Measurements from ENCODE around the gene KRT13. TPM values are rescaled to one million over a fixed set of nuclear protein-coding genes. Genes with fewer than 3 reads are reported as not detected.

KRT13 gene
- total RNA-seq, 1 donor from 2014 or later = 2.9 TPM

DNA sequence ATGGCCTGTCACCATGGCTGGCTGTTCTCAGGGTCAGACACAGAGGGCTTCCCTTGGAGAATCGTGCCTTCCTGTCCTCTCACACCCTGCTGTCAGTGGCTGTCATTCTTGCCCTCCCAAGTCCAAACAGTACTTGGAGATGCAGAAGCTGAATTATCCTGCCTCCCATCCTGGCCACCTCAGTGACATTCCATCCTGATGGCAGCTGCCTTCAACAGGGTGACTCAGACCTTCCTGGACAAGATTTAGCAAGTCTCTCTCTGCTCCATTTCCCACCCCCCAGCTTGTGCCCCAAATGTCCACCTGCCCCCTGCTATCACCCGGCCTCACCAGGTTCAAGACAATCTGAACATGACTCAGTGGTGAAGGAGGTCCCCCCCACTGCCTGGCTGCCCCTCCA, 10.9 kb downstream of the KRT13 start:
- DNase-seq = no peak

- DNase-seq = no peak
Measured at GRCh38 chr17:41492771-41493170, 12.6 kb downstream of the KRT13 start.

DNA sequence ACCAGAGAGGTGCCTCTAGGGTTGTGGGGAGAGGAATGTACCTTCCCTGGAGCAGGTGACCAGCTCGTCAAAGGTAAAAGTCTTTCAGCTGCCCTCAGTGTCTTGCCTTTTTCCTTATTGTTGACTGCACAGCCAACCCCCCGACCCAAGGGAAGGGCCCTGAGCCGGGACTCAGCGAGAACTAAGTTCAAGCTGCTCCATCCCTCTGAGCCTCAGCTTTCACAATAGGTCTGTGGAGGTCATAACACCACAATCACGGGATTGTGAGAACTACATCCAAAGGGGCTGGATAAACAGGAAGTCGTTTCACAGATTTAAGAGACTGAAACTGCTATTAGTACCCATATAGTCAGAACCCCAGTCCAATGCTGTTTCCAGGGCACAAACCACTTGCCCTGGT, 13.1 kb downstream of the KRT13 start:
- DNase-seq = no peak

GRCh38 chr17:41491476-41491875, 13.9 kb downstream of the KRT13 start:
- no peak for DNase-seq

- no peak for DNase-seq
Measured at GRCh38 chr17:41490000-41490990, 15.1 kb downstream of the KRT13 start.

DNA sequence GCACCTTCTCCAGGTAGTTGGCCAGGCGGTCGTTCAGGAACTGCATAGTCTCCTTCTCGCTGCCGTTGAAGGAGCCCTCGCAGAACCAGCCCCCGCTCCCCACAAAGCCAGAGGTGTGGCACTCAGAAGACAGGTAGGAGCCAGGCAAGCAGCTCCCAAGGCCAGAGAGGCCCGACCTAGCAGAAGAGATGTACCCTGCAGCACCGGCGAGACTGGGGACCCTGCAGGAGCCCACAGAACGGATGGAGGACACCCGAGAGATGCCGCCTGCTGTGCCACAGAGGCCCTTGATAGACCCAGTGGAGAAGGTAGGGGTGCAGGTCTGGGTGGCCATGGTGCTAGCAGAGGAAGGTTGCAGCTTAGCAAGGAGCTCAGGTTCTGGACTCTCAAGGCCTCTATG, 15.9 kb downstream of the KRT13 start, which contains the start of gene KRT36:
KRT36 (minus strand) TSS at position 380 of the 400 bp plus-strand sequence; CDS start at position 334, 46 bp downstream.
- no peak for DNase-seq

GRCh38 chr17:41486809-41487530, 18.4 kb downstream of the KRT13 start:
- no peak for DNase-seq

GRCh38 chr17:41486316-41486715, 19.1 kb downstream of the KRT13 start:
- DNase-seq = no peak

- DNase-seq = no peak
Measured at GRCh38 chr17:41484920-41485904, 20.2 kb downstream of the KRT13 start.

DNA sequence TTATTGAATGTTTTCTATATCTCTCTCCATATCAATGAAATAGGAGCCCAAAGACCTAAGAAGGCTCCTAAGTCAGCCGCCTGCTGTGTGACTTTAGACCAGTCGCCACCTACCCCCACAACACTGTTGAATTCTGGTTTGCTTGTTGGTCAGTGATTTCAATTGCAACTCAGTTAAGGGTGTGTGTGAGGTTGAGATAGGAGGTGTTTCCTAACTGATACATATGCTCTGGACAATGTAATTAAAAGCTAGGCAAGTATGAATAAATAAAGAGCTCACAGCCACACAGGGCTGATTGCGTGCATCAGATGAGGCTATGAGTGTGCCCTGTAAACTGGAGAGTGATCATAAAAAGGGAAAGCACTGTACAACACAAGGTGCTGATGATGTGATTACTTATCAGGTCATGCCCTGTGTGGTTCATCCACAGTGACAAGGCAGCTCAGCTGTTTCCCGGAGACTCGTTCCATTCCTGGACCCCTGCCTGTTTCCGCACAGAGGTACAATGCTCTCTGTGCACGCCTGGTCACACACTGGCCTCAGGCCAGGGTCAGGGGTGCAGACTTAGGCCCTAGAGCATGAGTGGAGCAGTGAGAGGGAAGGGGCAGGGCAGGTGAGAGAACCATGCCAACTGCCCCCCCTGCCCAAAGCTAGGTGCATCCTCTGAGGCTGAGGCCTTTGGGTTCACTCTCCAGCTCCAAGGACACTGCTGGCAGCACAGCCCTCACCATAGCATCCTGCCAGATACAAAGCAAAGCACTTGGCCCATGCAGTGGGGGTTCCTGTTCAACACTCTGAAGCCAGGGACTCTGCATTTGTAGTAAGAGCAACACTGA, 21.2 kb downstream of the KRT13 start:
- DNase-seq = no peak

GRCh38 chr17:41483531-41483930, 21.9 kb downstream of the KRT13 start:
- DNase-seq = no peak

- no peak for DNase-seq
Measured at GRCh38 chr17:41481036-41481435, 24.4 kb downstream of the KRT13 start, which contains the start of gene KRT35. KRT35 (minus strand) TSS chr17:41481151; CDS start chr17:41481097, 54 bp downstream.

DNA sequence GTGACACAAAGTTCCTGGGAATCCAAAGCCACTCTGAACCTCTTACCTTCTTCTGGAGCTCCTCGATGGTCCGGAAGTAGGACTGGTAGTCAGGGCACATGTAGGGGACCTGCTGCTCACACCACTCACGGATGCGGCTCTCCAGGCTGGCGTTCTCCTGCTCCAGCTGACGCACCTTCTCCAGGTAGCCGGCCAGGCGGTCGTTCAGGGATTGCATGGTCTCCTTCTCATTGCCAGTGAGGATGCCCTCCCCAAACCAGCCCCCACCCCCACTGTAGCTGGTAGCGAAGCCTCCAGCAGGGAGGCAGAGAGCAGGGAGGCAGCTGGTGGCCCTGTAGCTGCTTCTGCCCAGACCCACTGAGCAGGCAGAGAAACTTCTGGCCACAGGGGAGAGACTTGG, 24.8 kb downstream of the KRT13 start:
- no peak for DNase-seq

DNA sequence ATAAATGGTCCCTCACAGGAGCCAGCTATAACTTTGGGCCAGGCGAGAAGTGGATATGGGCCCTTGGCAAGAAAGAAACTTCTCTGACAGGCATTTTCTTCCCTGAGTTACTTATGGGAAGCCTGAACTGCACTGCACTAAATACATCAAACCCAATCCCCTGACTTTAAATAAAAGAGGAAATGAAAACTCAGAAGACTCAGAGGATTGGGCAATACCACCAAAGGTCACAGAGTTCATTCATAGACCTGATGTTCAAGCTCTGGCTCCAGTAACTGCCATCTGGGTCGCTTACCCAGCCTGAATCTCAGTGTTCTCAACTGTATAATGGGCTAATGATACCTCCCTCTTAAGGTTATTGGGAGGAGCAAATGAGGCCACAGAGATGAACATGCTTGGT, 25.3 kb downstream of the KRT13 start:
- no peak for DNase-seq

DNA sequence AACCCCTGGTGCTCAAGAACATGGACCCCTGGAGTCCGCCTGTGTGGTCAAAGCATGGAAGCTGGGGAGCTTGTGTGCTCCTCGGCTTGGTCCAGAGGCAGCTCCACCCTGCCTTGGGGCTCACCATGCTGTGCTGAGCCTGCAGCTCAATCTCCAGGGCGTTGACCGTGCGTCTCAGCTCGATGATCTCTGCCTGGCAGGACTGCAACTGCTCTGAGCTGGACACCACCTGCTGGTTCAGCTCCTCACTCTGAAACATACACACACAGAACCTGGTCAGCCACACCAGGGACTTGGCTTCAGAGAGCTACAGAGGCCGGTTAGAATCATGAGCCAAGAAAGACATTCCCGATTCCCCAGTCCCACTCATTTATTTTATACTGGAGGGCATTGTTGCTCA, 27.2 kb downstream of the KRT13 start:
- no peak for DNase-seq

DNA sequence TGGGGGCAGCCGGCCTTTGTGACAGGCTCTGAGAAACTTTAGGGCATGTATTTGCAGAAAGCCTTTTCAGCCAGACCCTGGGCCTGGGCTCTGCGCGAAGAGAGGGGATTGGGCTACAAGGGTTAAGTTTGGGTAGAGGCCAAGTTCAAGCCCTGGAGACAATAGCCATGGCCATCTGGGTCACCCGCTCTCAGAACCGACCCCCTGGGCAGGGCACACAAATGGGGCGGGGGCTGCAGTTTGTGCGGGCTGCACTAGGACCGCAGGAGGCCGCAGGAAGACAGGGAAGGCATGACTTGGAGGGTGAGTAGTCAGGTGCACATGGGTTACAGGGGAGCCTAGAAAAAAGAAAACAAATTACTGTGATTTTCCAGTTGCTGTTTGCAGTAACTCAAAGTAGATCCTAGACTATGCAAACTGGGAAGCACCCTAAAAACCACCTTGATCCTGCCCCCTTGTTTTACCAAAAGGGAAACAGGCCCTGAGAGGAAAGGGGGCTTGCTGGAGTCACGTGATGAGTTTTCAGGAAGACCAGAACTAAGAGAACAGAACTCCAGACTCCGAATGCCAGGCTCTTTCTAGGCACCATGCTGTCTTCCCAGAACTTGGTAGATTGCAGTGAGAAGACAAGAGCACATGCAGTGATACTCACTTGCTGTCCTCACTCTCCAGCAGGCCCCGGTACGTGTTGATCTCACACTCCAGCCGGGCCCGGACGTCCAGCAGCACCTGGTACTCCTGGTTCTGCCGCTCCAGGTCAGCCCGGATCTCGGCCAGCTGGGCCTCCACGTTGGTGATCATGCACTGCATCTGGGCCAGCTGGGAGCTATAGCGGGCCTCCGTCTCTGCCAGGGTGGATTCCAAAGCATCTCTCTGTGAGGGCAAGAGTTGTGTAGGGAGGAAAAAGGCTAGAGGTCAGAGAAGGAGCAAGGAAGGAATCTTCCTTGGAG, 28.3 kb downstream of the KRT13 start:
- DNase-seq = no peak

- DNase-seq = no peak
Measured at GRCh38 chr17:41475421-41475820, 30.0 kb downstream of the KRT13 start.

GRCh38 chr17:41474863-41475262, 30.5 kb downstream of the KRT13 start:
- no peak for DNase-seq

- no peak for DNase-seq
Measured at GRCh38 chr17:41468346-41468745, 37.1 kb downstream of the KRT13 start.

- DNase-seq = no peak
Measured at GRCh38 chr17:41467561-41467960, 37.9 kb downstream of the KRT13 start.

Measured in skin of body (tissue), 2 donors.